ENCODE data around the gene NFATC2IP. TPM values are rescaled to one million over a fixed set of nuclear protein-coding genes. Genes with fewer than 3 reads are reported as not detected.

Gene NFATC2IP
- total RNA-seq: 17.4 and 19.5 TPM in 2 replicates

GRCh38 chr16:28950648-28951409 lies at the start of gene NFATC2IP:
Gene NFATC2IP (plus strand): TSS chr16:28950937. CDS start chr16:28951012, 75 bp downstream.

GRCh38 chr16:28924762-28925385 lies 25.9 kb upstream of the NFATC2IP start, which contains the start of gene RABEP2:
Gene RABEP2 (minus strand): TSS chr16:28925238. CDS start chr16:28925163, 75 bp downstream.

GRCh38 chr16:28931801-28932225 lies 18.9 kb upstream of the NFATC2IP start, which contains the start of gene CD19:
Gene CD19 (plus strand): TSS chr16:28931971. CDS start chr16:28932001, 30 bp downstream.

DNA sequence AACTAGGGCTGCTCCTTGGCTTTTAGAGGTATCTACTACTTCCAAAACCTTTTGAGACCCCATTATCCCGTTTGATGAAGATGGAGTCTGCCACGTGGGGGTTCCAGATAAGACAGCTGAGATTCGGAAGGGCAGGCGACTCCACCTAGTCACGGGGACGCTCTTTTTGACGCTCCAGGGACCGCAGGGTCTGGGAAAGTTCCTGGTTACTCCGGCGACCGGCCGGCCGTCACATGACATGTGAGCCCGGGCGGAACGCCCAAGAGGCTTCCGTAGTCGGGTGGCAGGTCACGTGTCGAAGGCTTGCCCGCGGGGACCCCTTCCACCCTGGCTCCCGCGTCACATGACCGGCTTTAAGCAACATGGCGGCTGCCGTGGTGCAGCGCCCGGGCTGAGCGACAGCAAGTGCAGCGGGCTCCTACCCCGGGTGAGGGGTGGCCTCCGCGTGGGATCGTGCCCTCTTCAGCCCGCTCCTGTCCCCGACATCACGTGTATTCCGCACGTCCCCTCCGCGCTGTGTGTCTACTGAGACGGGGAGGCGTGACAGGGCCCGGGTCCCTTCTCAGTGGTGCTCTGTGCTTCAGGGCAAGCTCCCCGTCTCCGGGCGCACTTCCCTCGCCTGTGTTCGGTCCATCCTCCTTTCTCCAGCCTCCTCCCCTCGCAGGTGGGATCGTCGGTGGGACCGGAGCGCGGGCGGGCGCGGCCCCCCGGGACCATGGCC lies 23.9 kb downstream of the NFATC2IP start, which contains the start of gene SPNS1:
Gene SPNS1, plus strand, starts transcription at position 342 of the 721 bp plus-strand sequence. Its CDS starts 374 bp downstream, at position 716.

DNA sequence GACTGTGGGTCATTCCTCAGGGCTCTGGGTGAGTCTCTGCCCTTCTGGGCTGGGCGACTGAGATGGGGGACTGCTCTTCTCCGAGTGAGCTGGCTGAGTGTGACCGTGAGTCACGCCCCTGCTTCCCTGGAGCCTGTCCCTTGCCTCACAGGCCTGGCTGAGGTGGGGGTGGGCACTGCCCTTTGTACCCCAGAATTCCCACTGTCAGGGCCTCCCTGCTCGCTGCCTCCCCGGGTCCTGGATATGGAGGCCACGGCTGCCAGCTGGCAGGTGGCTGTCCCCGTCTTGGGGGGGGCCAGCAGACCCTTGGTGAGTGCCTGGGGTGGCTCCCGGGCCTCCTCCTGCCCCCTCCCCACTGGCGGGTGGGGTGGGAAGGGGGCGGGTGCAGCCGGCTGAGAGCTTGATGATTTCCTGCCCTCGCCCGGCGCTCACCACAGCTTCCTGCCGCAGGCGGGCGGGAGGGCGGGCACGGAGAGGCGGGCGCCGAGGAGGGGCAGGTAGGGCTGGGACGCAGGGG lies 33.9 kb downstream of the NFATC2IP start, which contains the start of gene LAT:
Gene LAT, plus strand, starts transcription at position 434 of the 517 bp plus-strand sequence. CDS start 366 bp downstream, outside the sequence.

Other genes with a start within 250 kb of the NFATC2IP start
- 281 and 312 TPM in 2 replicates for gene EIF3C, start 239.5 kb upstream of the NFATC2IP start, total RNA-seq
- 0.51 TPM in 1 of 2 replicates, not detected in the other for gene NPIPB9, start 199.2 kb upstream of the NFATC2IP start, total RNA-seq
- gene ATXN2L, start 127.9 kb upstream of the NFATC2IP start, total RNA-seq: 69.4 and 76.5 TPM in 2 replicates
- 198 and 234 TPM in 2 replicates for gene TUFM, start 104.6 kb upstream of the NFATC2IP start, total RNA-seq
- 19.7 and 22.8 TPM in 2 replicates for gene SH2B1, start 87.1 kb upstream of the NFATC2IP start, total RNA-seq
- 0.14 TPM in 1 of 2 replicates, not detected in the other for gene ATP2A1, start 72.4 kb upstream of the NFATC2IP start, total RNA-seq
- gene RABEP2, start 25.7 kb upstream of the NFATC2IP start, total RNA-seq: 36.6 and 52.2 TPM in 2 replicates
- gene CD19, start 19.0 kb upstream of the NFATC2IP start, total RNA-seq: not detected in 2 replicates
- 29.1 and 45.4 TPM in 2 replicates for gene SPNS1, start 23.8 kb downstream of the NFATC2IP start, total RNA-seq
- gene LAT, start 34.1 kb downstream of the NFATC2IP start, total RNA-seq: 0.09 and 0.28 TPM in 2 replicates